PC-9 (cell line): ENCODE data around the gene HPCA.

Experiments used
- EZH2 ChIP-seq: fragments of 200-600 bp; sonication (generic); IDR thresholded peaks from 2 replicates; pipeline ENCODE4 v1.8.0; 2017; ENCODE audit warnings: antibody characterized with exemption, low read depth
- TF ChIP-seq, protein P1 (sequence below): fragments of 200-600 bp; sonication (generic); conservative IDR thresholded peaks from 2 replicates; pipeline ENCODE4 v1.6.1; 2017; ENCODE audit warnings: mixed run types, antibody characterized with exemption, mild to moderate bottlenecking, moderate library complexity

DNA sequence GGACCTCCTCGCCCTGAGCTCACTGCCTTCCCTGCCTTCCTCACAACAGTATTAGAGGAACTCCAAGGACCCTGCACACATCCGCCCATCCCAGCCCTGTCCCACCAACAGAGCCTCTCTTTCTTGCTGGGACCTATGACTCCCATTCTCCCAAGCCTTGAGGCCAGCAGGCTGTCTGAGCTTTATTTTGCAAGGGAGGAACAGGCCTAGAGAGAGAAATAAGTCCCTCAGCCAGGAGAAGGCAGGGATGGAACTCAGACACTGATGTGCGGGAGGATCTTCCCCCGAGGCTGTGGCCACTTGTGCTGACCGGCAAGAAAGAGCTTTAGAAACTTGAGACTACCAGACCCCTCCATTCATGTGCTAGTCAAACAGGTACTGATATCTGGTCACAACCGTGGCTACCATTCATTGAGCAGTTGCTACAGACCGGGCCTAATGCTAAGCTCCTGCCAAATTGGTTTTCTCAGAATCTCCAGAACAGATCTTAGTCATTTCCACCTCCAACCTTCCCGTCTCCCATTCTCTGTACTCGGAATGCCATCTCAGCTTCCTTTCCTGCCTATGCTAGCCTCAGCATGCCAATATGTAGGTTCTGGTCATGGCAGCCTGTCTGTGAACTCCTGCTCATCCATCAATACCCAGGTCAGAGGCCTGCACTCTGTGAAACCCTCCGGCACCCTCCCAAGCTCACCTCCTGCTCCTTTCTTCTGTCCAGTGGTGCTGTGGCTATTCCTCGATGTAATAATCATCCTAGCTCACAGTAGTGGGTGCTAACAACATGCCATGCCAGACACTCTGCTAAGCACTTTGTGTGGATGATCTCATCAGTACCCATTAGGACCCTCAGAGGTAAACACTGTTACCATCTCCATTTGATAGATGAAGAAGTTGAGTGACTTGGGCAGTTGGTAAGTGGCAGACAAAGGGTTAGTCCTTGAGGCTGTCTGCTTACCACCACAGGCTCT, 11.1 kb downstream of the HPCA start:
- no peak for TF ChIP-seq EZH2
- TF ChIP-seq, protein P1, sequence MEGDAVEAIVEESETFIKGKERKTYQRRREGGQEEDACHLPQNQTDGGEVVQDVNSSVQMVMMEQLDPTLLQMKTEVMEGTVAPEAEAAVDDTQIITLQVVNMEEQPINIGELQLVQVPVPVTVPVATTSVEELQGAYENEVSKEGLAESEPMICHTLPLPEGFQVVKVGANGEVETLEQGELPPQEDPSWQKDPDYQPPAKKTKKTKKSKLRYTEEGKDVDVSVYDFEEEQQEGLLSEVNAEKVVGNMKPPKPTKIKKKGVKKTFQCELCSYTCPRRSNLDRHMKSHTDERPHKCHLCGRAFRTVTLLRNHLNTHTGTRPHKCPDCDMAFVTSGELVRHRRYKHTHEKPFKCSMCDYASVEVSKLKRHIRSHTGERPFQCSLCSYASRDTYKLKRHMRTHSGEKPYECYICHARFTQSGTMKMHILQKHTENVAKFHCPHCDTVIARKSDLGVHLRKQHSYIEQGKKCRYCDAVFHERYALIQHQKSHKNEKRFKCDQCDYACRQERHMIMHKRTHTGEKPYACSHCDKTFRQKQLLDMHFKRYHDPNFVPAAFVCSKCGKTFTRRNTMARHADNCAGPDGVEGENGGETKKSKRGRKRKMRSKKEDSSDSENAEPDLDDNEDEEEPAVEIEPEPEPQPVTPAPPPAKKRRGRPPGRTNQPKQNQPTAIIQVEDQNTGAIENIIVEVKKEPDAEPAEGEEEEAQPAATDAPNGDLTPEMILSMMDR: no peak
